HG02763 (cell line): Measurements from ENCODE around the gene DHRS7B.
A peak's percentile ranks its signal among the peaks of the same experiment; 100 is the strongest.
"Not testable (repeated sequence)": the region's sequence is repeated elsewhere in the genome, so short reads cannot be mapped to it uniquely, and the experiment has no call there.

Experiments used
- ATAC-seq: cut with Tn5 transposase; IDR thresholded peaks from one replicate; pipeline ENCODE4 v1.9.1; 2021; ENCODE audit warnings: mild to moderate bottlenecking, moderate library complexity; ENCODE audit not compliant: unreplicated experiment

Gene DHRS7B

GRCh38 chr17:21204935-21205334 is 78.2 kb downstream of the DHRS7B start:
- ATAC-seq, result no peak

GRCh38 chr17:21208352-21208751 is 81.6 kb downstream of the DHRS7B start:
- no peak for ATAC-seq

GRCh38 chr17:21209511-21210175 is 82.9 kb downstream of the DHRS7B start:
- ATAC-seq, result no peak

- no peak for ATAC-seq
Measured at GRCh38 chr17:21210411-21211076, 83.8 kb downstream of the DHRS7B start.

GRCh38 chr17:21211825-21212479 is 85.2 kb downstream of the DHRS7B start:
- no peak for ATAC-seq

- ATAC-seq, result no peak
Measured at GRCh38 chr17:21212826-21213637, 86.3 kb downstream of the DHRS7B start.

GRCh38 chr17:21213638-21214014 is 86.9 kb downstream of the DHRS7B start:
- peak; percentile 13 for ATAC-seq

GRCh38 chr17:21214015-21214776 is 87.4 kb downstream of the DHRS7B start, which contains the start of gene TMEM11:
TMEM11 (minus strand) TSS chr17:21214161; CDS start chr17:21214152, 9 bp downstream.
- peak; percentile 84 for ATAC-seq

GRCh38 chr17:21214777-21215541 is 88.2 kb downstream of the DHRS7B start:
- no peak for ATAC-seq

GRCh38 chr17:21215935-21216334 is 89.2 kb downstream of the DHRS7B start:
- ATAC-seq, result no peak

- ATAC-seq, result no peak
Measured at GRCh38 chr17:21217346-21217745, 90.6 kb downstream of the DHRS7B start.

- ATAC-seq, result no peak
Measured at GRCh38 chr17:21218101-21218500, 91.3 kb downstream of the DHRS7B start.

GRCh38 chr17:21218831-21219380 is 92.1 kb downstream of the DHRS7B start:
- ATAC-seq, result no peak

GRCh38 chr17:21223086-21223485 is 96.3 kb downstream of the DHRS7B start:
- ATAC-seq, result no peak

- not testable (repeated sequence) for ATAC-seq
Measured at GRCh38 chr17:21227277-21227676, 100.5 kb downstream of the DHRS7B start.

- no peak for ATAC-seq
Measured at GRCh38 chr17:21228111-21228510, 101.3 kb downstream of the DHRS7B start.

GRCh38 chr17:21228845-21229244 is 102.1 kb downstream of the DHRS7B start:
- ATAC-seq, result no peak

- no peak for ATAC-seq
Measured at GRCh38 chr17:21231533-21231932, 104.8 kb downstream of the DHRS7B start.

GRCh38 chr17:21232033-21232749 is 105.4 kb downstream of the DHRS7B start:
- no peak for ATAC-seq
